Measurements from ENCODE around the gene PARD3B. TPM values are rescaled to one million over a fixed set of nuclear protein-coding genes. Genes with fewer than 3 reads are reported as not detected.

The PARD3B gene
- total and polyA plus RNA-seq, 7 donors, result 3.2 to 64.0 (median 42.5) TPM

DNA sequence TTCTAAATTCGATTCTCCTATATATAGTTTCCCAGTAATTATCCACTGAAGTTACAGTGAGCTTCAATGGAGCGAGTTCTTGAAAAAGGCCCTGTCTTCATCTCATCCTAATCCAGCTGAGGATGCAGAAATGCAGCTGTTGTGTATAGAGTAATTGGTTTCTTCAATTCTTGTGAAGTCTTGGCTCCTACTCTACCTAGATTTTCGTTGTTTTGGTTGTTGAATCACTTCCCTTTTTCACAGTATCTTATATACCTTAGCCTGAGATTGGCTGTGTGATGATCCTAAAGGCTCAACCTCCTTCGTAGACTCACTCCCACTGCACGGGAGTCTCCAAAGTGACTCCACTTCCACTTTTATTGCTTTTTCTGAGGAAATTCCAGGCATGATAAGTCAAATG lies 280.4 kb downstream of the PARD3B start:
- intact Hi-C loops (cut with DNase I), result no loop called here
- Histone ChIP-seq H3K27ac (no peak overlapping the region), H3K4me3 (no peak overlapping the region), H3K4me1 (peaks cover 0 to 4% (median 1%) of the 10 kb centered on the region in 4 donors), H3K27me3 (no peaks in the 10 kb centered on the region), H3K9me3 (no peaks in the 10 kb centered on the region), H3K36me3 (no peaks in the 10 kb centered on the region)
- no peak for DNase-seq
- 88 to 94% methylated on average over 5 of the region's 5 CpGs for WGBS, 2 donors
- TF ChIP-seq POLR2A (IDR thresholded peaks at IDR 0.05) (no peak), EP300 (IDR thresholded peaks at IDR 0.05) (no peak), POLR2AphosphoS5 (IDR thresholded peaks at IDR 0.05) (no peak)
- TF ChIP-seq, protein P1, sequence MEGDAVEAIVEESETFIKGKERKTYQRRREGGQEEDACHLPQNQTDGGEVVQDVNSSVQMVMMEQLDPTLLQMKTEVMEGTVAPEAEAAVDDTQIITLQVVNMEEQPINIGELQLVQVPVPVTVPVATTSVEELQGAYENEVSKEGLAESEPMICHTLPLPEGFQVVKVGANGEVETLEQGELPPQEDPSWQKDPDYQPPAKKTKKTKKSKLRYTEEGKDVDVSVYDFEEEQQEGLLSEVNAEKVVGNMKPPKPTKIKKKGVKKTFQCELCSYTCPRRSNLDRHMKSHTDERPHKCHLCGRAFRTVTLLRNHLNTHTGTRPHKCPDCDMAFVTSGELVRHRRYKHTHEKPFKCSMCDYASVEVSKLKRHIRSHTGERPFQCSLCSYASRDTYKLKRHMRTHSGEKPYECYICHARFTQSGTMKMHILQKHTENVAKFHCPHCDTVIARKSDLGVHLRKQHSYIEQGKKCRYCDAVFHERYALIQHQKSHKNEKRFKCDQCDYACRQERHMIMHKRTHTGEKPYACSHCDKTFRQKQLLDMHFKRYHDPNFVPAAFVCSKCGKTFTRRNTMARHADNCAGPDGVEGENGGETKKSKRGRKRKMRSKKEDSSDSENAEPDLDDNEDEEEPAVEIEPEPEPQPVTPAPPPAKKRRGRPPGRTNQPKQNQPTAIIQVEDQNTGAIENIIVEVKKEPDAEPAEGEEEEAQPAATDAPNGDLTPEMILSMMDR (IDR thresholded peaks at IDR 0.05), result no peak

DNA sequence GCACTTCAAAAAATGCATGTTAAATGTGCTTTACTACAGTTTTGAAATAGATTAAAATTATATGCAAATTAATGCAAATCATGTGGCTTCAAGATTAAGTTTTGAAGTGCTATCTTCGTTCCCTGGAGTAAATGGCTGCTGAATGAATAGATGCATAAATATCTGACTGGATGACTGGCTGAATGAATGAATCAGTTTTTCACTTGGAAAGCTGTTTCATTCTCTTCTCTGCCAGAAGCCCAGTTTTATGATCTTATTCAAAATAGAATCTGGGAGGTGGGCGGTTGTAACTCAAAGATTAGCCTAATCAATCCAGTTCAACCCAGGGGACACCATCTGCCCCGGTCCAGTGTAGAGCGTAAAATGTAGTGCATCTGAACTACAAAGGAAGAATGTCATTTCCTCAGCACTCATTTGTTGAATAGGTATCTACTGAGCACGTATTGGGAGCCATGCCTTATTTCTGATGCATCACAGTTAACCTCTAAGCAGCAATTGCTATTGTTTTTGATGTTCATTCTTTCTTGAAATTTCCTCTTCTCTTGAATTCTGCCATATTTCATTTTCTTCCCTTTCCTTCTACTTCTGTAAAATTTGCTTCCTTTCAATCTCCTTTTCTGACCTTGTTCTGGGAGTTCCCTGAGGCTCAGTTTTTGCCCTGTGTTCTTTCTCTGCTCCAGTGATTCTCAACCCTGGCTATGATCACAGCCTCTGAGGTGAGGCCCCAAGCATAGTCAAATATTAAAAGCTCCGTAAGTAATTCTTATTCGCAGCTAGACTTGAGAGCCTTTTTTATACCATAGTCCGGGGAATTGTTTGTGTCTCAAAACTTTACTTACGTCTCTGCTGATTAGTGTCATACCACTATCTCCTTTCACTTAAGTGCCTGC lies 282.7 kb downstream of the PARD3B start:
- Histone ChIP-seq H3K4me3 (no peak overlapping the region), H3K27me3 (no peaks in the 10 kb centered on the region), H3K4me1 (peaks cover 0 to 4% (median 1%) of the 10 kb centered on the region in 4 donors), H3K36me3 (no peaks in the 10 kb centered on the region), H3K27ac (no peak overlapping the region), H3K9me3 (no peaks in the 10 kb centered on the region)
- WGBS, 2 donors, result 89 to 94% methylated on average over 9 of the region's 9 CpGs
- DNase-seq, result no peak
- intact Hi-C loops (cut with DNase I), result no loop called here
- no peak for TF ChIP-seq POLR2AphosphoS5 (IDR thresholded peaks at IDR 0.05)
- TF ChIP-seq EP300 (IDR thresholded peaks at IDR 0.05), result no peak
- TF ChIP-seq, protein P1 (IDR thresholded peaks at IDR 0.05), result no peak
- TF ChIP-seq POLR2A (IDR thresholded peaks at IDR 0.05), result no peak

DNA sequence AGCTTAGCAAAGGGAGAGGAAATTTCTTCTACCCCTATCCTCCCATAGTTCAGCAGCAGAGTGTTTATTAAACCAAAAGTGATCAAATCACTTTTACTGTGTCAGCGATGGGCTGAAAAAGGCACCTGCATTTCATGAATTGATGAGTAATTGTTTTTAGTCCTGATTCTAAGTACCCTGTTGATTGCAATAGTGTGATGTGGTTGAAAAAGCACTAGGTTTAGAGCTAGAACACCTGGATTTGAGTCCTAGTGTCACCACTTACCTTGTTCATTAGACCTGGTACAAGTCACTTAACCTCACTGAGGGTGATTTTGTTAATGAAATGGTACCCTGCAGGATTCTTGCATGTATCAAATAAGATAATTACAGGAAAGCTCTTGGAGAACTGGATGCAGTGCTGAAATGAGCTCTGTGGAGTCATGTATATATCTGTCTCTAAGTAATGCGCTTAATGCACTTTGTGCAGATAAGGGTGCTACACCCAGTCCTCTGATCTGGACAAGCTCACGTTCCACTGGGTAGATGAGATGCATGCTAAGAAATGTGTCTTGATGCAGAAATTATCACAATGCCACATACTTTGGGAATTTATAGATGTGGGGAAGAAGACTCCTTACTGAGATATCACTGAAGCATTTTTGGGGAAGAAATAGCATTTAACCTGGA lies 289.6 kb downstream of the PARD3B start:
- TF ChIP-seq EP300 (IDR thresholded peaks at IDR 0.05), result no peak
- no peak for TF ChIP-seq POLR2AphosphoS5 (IDR thresholded peaks at IDR 0.05)
- TF ChIP-seq POLR2A (IDR thresholded peaks at IDR 0.05), result no peak
- DNase-seq, result no peak
- 92 to 96% methylated on average over 3 of the region's 3 CpGs for WGBS, 2 donors
- Histone ChIP-seq H3K27me3 (no peaks in the 10 kb centered on the region), H3K27ac (no peak overlapping the region), H3K36me3 (no peaks in the 10 kb centered on the region), H3K9me3 (no peaks in the 10 kb centered on the region), H3K4me3 (no peak overlapping the region), H3K4me1 (no peaks in the 10 kb centered on the region)
- intact Hi-C loops (cut with DNase I), result no loop called here

DNA sequence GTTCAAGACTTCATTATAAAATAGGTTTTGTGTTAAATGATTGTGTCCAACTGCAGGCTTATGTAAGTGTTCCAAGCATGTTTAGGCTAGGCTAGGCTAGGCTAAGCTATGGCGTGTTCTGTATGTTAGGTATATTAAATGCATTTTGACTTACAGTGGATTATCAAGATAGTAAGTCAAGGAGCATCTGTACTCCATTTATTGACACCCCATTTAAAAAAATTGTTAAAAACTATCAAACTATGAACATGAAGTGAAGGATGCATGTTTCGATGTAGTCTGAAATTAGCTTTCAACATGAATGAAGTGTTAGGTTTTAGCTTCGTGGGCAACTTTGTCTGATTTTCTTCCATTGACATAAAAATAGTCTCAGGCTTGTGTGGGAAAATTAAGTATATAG lies 290.5 kb downstream of the PARD3B start:
- no peaks in the 10 kb centered on the region for H3K4me1 ChIP-seq
- H3K27ac ChIP-seq, result no peak overlapping the region
- no peaks in the 10 kb centered on the region for H3K36me3 ChIP-seq
- H3K9me3 ChIP-seq, result no peaks in the 10 kb centered on the region
- H3K27me3 ChIP-seq, result no peaks in the 10 kb centered on the region
- 93 to 97% methylated on average over 3 of the region's 3 CpGs for WGBS, 2 donors
- TF ChIP-seq POLR2A (IDR thresholded peaks at IDR 0.05) (no peak), POLR2AphosphoS5 (IDR thresholded peaks at IDR 0.05) (no peak), EP300 (IDR thresholded peaks at IDR 0.05) (no peak)
- TF ChIP-seq, protein P1 (IDR thresholded peaks at IDR 0.05), result no peak
- DNase-seq, result no peak
- intact Hi-C loops (cut with DNase I), result no loop called here
- H3K4me3 ChIP-seq, result no peak overlapping the region

DNA sequence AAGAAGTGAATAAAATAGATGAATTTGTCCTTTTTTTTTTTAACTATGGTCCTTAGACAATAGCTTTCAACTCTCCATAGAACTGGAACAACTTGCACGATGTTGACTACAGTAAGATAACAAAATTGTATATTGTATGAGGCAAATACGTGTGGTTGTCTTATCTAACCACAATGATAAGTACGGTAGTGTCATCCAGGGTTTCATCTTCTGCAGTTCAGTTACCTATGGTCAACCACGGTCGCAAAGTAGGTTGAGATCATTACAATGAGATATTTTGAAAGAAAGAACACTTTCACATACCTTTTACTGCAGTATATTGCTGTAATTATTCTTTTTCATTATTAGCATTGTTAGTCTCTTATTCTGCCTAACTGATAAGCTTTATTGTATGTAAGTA lies 295.2 kb downstream of the PARD3B start:
- H3K27ac ChIP-seq, result no peak overlapping the region
- H3K27me3 ChIP-seq, result no peaks in the 10 kb centered on the region
- intact Hi-C loops (cut with DNase I), result no loop called here
- no peaks in the 10 kb centered on the region for H3K9me3 ChIP-seq
- TF ChIP-seq EP300 (IDR thresholded peaks at IDR 0.05) (no peak), POLR2A (IDR thresholded peaks at IDR 0.05) (no peak), POLR2AphosphoS5 (IDR thresholded peaks at IDR 0.05) (no peak)
- TF ChIP-seq, protein P1 (IDR thresholded peaks at IDR 0.05), result no peak
- 77 to 90% methylated on average over 5 of the region's 5 CpGs for WGBS, 2 donors
- no peak overlapping the region for H3K4me3 ChIP-seq
- DNase-seq, result no peak
- no peaks in the 10 kb centered on the region for H3K36me3 ChIP-seq
- H3K4me1 ChIP-seq, result peaks cover 0 to 25% (median 23%) of the 10 kb centered on the region in 4 donors

Measured in sigmoid colon (tissue), 7 donors.